CD4-positive, alpha-beta memory T cell (primary cell): ENCODE data around the gene PCSK9. TPM values are rescaled to one million over a fixed set of nuclear protein-coding genes. Genes with fewer than 3 reads are reported as not detected.

Experiments used
- CTCF ChIA-PET: fragments of 350-600 bp; sonication (Branson Sonifier 250); formaldehyde crosslinking; loops from one replicate; lab custom pipeline; 2021; ENCODE audit warnings: inconsistent platforms; ENCODE audit not compliant: partially characterized antibody; lab: Charles Lee
- POLR2A ChIA-PET: fragments of 350-600 bp; sonication (Branson Sonifier 250); formaldehyde crosslinking; loops from one replicate; lab custom pipeline; 2021; ENCODE audit not compliant: partially characterized antibody; lab: Charles Lee
- DNase-seq, 5 donors: peaks; one replicate each; pipeline versions ENCODE4 v3.0.0 to v3.0.0-alpha.2; 2020 to 2022; ENCODE audit warnings: mixed read lengths in 1 of 5
- H3K27ac ChIP-seq: one replicate; pipeline ENCODE4 v1.7.0; 2013; ENCODE audit warnings: low read depth, low read length
- H3K27me3 ChIP-seq: 2 replicates; pipeline ENCODE4 v1.7.0; 2013; ENCODE audit warnings: mild to moderate bottlenecking, low read length, moderate library complexity; ENCODE audit not compliant: insufficient read depth
- H3K36me3 ChIP-seq: 2 replicates; pipeline ENCODE4 v1.7.0; 2013; ENCODE audit warnings: mild to moderate bottlenecking, low read length, moderate library complexity; ENCODE audit not compliant: insufficient read depth
- H3K4me1 ChIP-seq: 2 replicates; pipeline ENCODE4 v1.7.0; 2013; ENCODE audit warnings: mild to moderate bottlenecking, low read length, moderate library complexity; ENCODE audit not compliant: insufficient read depth
- H3K4me3 ChIP-seq, 2 donors: one replicate each; pipeline ENCODE4 v1.7.0; 2013; ENCODE audit warnings: low read length in 2 of 2, mild to moderate bottlenecking in 1 of 2
- H3K9me3 ChIP-seq, 2 donors: one replicate each; pipeline ENCODE4 v1.7.0; 2013; ENCODE audit warnings: low read length in 2 of 2, control low read depth in 1 of 2; ENCODE audit not compliant: control insufficient read depth in 1 of 2
- H3K27ac Mint-ChIP-seq, 7 donors: one replicate each; pipeline ENCODE4 v1.8.0; 2020 to 2021; ENCODE audit warnings: mixed read lengths in 7 of 7, mild to moderate bottlenecking in 6 of 7, inconsistent platforms in 3 of 7, moderate library complexity in 3 of 7
- H3K27me3 Mint-ChIP-seq, 2 donors: one replicate each; pipeline ENCODE4 v1.8.0; 2020 to 2021; ENCODE audit warnings: mixed read lengths in 2 of 2
- H3K36me3 Mint-ChIP-seq, 2 donors: one replicate each; pipeline ENCODE4 v1.8.0; 2020 to 2021; ENCODE audit warnings: mixed read lengths in 2 of 2, inconsistent platforms in 1 of 2, mild to moderate bottlenecking in 1 of 2
- H3K4me1 Mint-ChIP-seq, 4 donors: one replicate each; pipeline ENCODE4 v1.8.0; 2020 to 2021; ENCODE audit warnings: mixed read lengths in 4 of 4, mild to moderate bottlenecking in 1 of 4
- H3K4me3 Mint-ChIP-seq, 8 donors: one replicate each; pipeline ENCODE4 v1.8.0; 2020 to 2021; ENCODE audit warnings: mixed read lengths in 8 of 8, mild to moderate bottlenecking in 7 of 8, moderate library complexity in 6 of 8, inconsistent platforms in 3 of 8
- H3K9me3 Mint-ChIP-seq, 8 donors: one replicate each; pipeline ENCODE4 v1.8.0; 2020 to 2021; ENCODE audit warnings: mixed read lengths in 8 of 8, mild to moderate bottlenecking in 5 of 8, inconsistent platforms in 3 of 8, moderate library complexity in 1 of 8
- intact Hi-C: fragments of 100-400 bp; cut with micrococcal nuclease; formaldehyde crosslinking; loops from one replicate; pipeline ENCODE4 v1.15.1; 2023
- polyA plus RNA-seq, 2 donors: library from polyadenylated mRNA; unstranded; fragments of 300-500 nt; fragmentation: Illumina TruSeq; gene quantifications; one replicate each; pipeline ENCODE4 v1.2.3, GENCODE V29; 2021
- total RNA-seq, 2 experiments: library from RNA; stranded (reverse); gene quantifications; one replicate each; pipeline ENCODE4 v1.2.3, GENCODE V29; 2021

The PCSK9 gene
- total and polyA plus RNA-seq, 4 experiments from 2014 or later, result not detected

- Mint-ChIP-seq H3K9me3 (no peaks in the 10 kb centered on the region), H3K36me3 (no peaks in the 10 kb centered on the region), H3K27ac (no peak overlapping the region), H3K27me3 (peaks cover 1 to 3% of the 10 kb centered on the region in 2 donors), H3K4me3 (no peak overlapping the region), H3K4me1 (no peaks in the 10 kb centered on the region)
- intact Hi-C loops, result no loop called here
- Histone ChIP-seq H3K9me3 (no peaks in the 10 kb centered on the region), H3K4me1 (no peaks in the 10 kb centered on the region), H3K36me3 (no peaks in the 10 kb centered on the region), H3K4me3 (no peak overlapping the region), H3K27me3 (no peaks in the 10 kb centered on the region), H3K27ac (no peak overlapping the region)
- DNase-seq, result no peak
- ChIA-PET CTCF (interaction anchor here (0.9 to 1.5 kb wide), 3 partner anchors 11 to 62 kb away, joined by 4 to 5 read pairs (median 4); no protein-coding TSS in a partner anchor), POLR2A (no interaction called here)
These were observed 31.7 kb upstream of the PCSK9 start for GRCh38 chr1:55007625-55008024.

- no peaks in the 10 kb centered on the region for H3K4me1 ChIP-seq
- intact Hi-C loops, result no loop called here
- no peak for DNase-seq
- H3K27me3 ChIP-seq, result no peaks in the 10 kb centered on the region
- H3K4me1 Mint-ChIP-seq, result no peaks in the 10 kb centered on the region
- ChIA-PET POLR2A (no interaction called here), CTCF (interaction anchor here (1.3 to 1.6 kb wide), 2 partner anchors 13 to 59 kb away, joined by 3 to 4 read pairs; no protein-coding TSS in a partner anchor)
- peak overlapping the region in 2 of 7 donors; percentile 67 to 75 for H3K27ac Mint-ChIP-seq
- H3K27me3 Mint-ChIP-seq, result peaks cover 5 to 13% of the 10 kb centered on the region in 2 donors
- H3K36me3 Mint-ChIP-seq, result no peaks in the 10 kb centered on the region
- H3K9me3 Mint-ChIP-seq, result no peaks in the 10 kb centered on the region
- no peak overlapping the region for H3K4me3 ChIP-seq
- no peaks in the 10 kb centered on the region for H3K9me3 ChIP-seq
- no peaks in the 10 kb centered on the region for H3K36me3 ChIP-seq
- H3K27ac ChIP-seq, result no peak overlapping the region
- no peak overlapping the region for H3K4me3 Mint-ChIP-seq
These were observed 29.0 kb upstream of the PCSK9 start for GRCh38 chr1:55010194-55010886.

GRCh38 chr1:55010887-55011217 lies 28.5 kb upstream of the PCSK9 start:
- H3K27me3 ChIP-seq, result no peaks in the 10 kb centered on the region
- H3K27me3 Mint-ChIP-seq, result peaks cover 7 to 15% of the 10 kb centered on the region in 2 donors
- CTCF ChIA-PET, result interaction anchor here (1.6 kb wide), 1 partner anchor 60 kb away, joined by 3 read pairs; no protein-coding TSS in a partner anchor
- no peak for DNase-seq
- no peaks in the 10 kb centered on the region for H3K4me1 ChIP-seq
- H3K4me3 ChIP-seq, result no peak overlapping the region
- peak overlapping the region in 1 of 7 donors; percentile 75 for H3K27ac Mint-ChIP-seq
- H3K9me3 Mint-ChIP-seq, result no peaks in the 10 kb centered on the region
- H3K4me1 Mint-ChIP-seq, result no peaks in the 10 kb centered on the region
- POLR2A ChIA-PET, result no interaction called here
- no peaks in the 10 kb centered on the region for H3K36me3 ChIP-seq
- no peaks in the 10 kb centered on the region for H3K36me3 Mint-ChIP-seq
- intact Hi-C loops, result no loop called here
- no peak overlapping the region for H3K4me3 Mint-ChIP-seq
- H3K27ac ChIP-seq, result no peak overlapping the region
- H3K9me3 ChIP-seq, result no peaks in the 10 kb centered on the region

GRCh38 chr1:55012661-55013060 lies 26.7 kb upstream of the PCSK9 start:
- Histone ChIP-seq H3K9me3 (no peaks in the 10 kb centered on the region), H3K27me3 (no peaks in the 10 kb centered on the region), H3K36me3 (no peaks in the 10 kb centered on the region), H3K27ac (no peak overlapping the region), H3K4me3 (no peak overlapping the region), H3K4me1 (no peaks in the 10 kb centered on the region)
- no peaks in the 10 kb centered on the region for H3K4me1 Mint-ChIP-seq
- ChIA-PET CTCF (interaction anchor here (1.3 kb wide), 1 partner anchor 10 kb away, joined by 4 read pairs; no protein-coding TSS in a partner anchor), POLR2A (no interaction called here)
- peaks cover 7 to 22% of the 10 kb centered on the region in 2 donors for H3K27me3 Mint-ChIP-seq
- no peak overlapping the region for H3K4me3 Mint-ChIP-seq
- DNase-seq, result no peak
- no peaks in the 10 kb centered on the region for H3K36me3 Mint-ChIP-seq
- no peaks in the 10 kb centered on the region for H3K9me3 Mint-ChIP-seq
- intact Hi-C loops, result no loop called here
- H3K27ac Mint-ChIP-seq, result no peak overlapping the region

GRCh38 chr1:55015123-55015522 lies 24.2 kb upstream of the PCSK9 start:
- Histone ChIP-seq H3K4me3 (no peak overlapping the region), H3K4me1 (no peaks in the 10 kb centered on the region), H3K9me3 (no peaks in the 10 kb centered on the region), H3K36me3 (no peaks in the 10 kb centered on the region), H3K27me3 (no peaks in the 10 kb centered on the region), H3K27ac (no peak overlapping the region)
- intact Hi-C loops, result no loop called here
- Mint-ChIP-seq H3K4me1 (no peaks in the 10 kb centered on the region), H3K36me3 (no peaks in the 10 kb centered on the region), H3K9me3 (no peaks in the 10 kb centered on the region), H3K27ac (no peak overlapping the region), H3K4me3 (no peak overlapping the region), H3K27me3 (peaks cover 13 to 27% of the 10 kb centered on the region in 2 donors)
- no peak for DNase-seq
- ChIA-PET CTCF (interaction anchor here (1.7 to 2.7 kb wide), 2 partner anchors 19 to 69 kb away, joined by 5 to 9 read pairs; no protein-coding TSS in a partner anchor), POLR2A (no interaction called here)

GRCh38 chr1:55015731-55016620 lies 23.4 kb upstream of the PCSK9 start:
- no peaks in the 10 kb centered on the region for H3K27me3 ChIP-seq
- no peak overlapping the region for H3K4me3 Mint-ChIP-seq
- H3K27ac Mint-ChIP-seq, result peak overlapping the region in 1 of 7 donors; percentile 75
- no peaks in the 10 kb centered on the region for H3K9me3 ChIP-seq
- no peaks in the 10 kb centered on the region for H3K36me3 Mint-ChIP-seq
- intact Hi-C loops, result no loop called here
- H3K36me3 ChIP-seq, result no peaks in the 10 kb centered on the region
- ChIA-PET CTCF (interaction anchor here (2.7 kb wide), 1 partner anchor 70 kb away, joined by 9 read pairs; no protein-coding TSS in a partner anchor), POLR2A (no interaction called here)
- H3K4me1 ChIP-seq, result no peaks in the 10 kb centered on the region
- DNase-seq, result no peak
- no peaks in the 10 kb centered on the region for H3K9me3 Mint-ChIP-seq
- H3K27me3 Mint-ChIP-seq, result peaks cover 15 to 31% of the 10 kb centered on the region in 2 donors
- H3K4me1 Mint-ChIP-seq, result no peaks in the 10 kb centered on the region
- H3K4me3 ChIP-seq, result no peak overlapping the region
- H3K27ac ChIP-seq, result no peak overlapping the region

GRCh38 chr1:55018395-55018794 lies 21.0 kb upstream of the PCSK9 start:
- no peak overlapping the region for H3K4me3 Mint-ChIP-seq
- no peaks in the 10 kb centered on the region for H3K4me1 Mint-ChIP-seq
- Histone ChIP-seq H3K4me1 (no peaks in the 10 kb centered on the region), H3K27me3 (no peaks in the 10 kb centered on the region), H3K4me3 (no peak overlapping the region), H3K36me3 (no peaks in the 10 kb centered on the region), H3K27ac (no peak overlapping the region), H3K9me3 (no peaks in the 10 kb centered on the region)
- H3K9me3 Mint-ChIP-seq, result no peaks in the 10 kb centered on the region
- no peaks in the 10 kb centered on the region for H3K36me3 Mint-ChIP-seq
- CTCF ChIA-PET, result no interaction called here
- POLR2A ChIA-PET, result no interaction called here
- no peak overlapping the region for H3K27ac Mint-ChIP-seq
- no peak for DNase-seq
- peaks cover 14 to 26% of the 10 kb centered on the region in 2 donors for H3K27me3 Mint-ChIP-seq
- intact Hi-C loops, result no loop called here
